ENCODE data around the gene SCD5.
"Not testable (repeated sequence)": the region's sequence is repeated elsewhere in the genome, so short reads cannot be mapped to it uniquely, and the experiment has no call there.

SCD5 gene
- total RNA-seq = 0.10 to 1.3 (median 0.64) reads per million in 18 experiments

GRCh38 chr4:82798168-82799005, at the start of gene SCD5:
TSS of gene SCD5 (minus strand) at chr4:82798796. CDS start at chr4:82798537, 259 bp downstream.
- peak; percentile 18 to 31 for DNase-seq

GRCh38 chr4:82842593-82842992, 44.0 kb upstream of the SCD5 start:
- DNase-seq = no peak

- DNase-seq = no peak
These were observed 41.0 kb upstream of the SCD5 start for GRCh38 chr4:82839624-82840023.

- DNase-seq = no peak
These were observed 35.2 kb upstream of the SCD5 start for GRCh38 chr4:82833696-82834313.

- not testable (repeated sequence) for DNase-seq
These were observed 34.5 kb upstream of the SCD5 start for GRCh38 chr4:82833060-82833459.

- DNase-seq = no peak
These were observed 26.8 kb upstream of the SCD5 start for GRCh38 chr4:82825425-82825824.

- DNase-seq = no peak
These were observed 24.5 kb upstream of the SCD5 start for GRCh38 chr4:82823062-82823461.

- DNase-seq = no peak
These were observed 22.1 kb upstream of the SCD5 start for GRCh38 chr4:82820689-82821088.

GRCh38 chr4:82818664-82819662, 20.4 kb upstream of the SCD5 start:
- no peak for DNase-seq

GRCh38 chr4:82816874-82817273, 18.3 kb upstream of the SCD5 start:
- DNase-seq = not testable (repeated sequence)

- no peak for DNase-seq
These were observed 15.4 kb upstream of the SCD5 start for GRCh38 chr4:82814034-82814433.

GRCh38 chr4:82811838-82812341, 13.3 kb upstream of the SCD5 start:
- DNase-seq = no peak

- no peak for DNase-seq
These were observed 12.8 kb upstream of the SCD5 start for GRCh38 chr4:82811392-82811791.

GRCh38 chr4:82810176-82810575, 11.6 kb upstream of the SCD5 start:
- no peak for DNase-seq

GRCh38 chr4:82809619-82810018, 11.0 kb upstream of the SCD5 start:
- DNase-seq = no peak

GRCh38 chr4:82803746-82804145, 5.2 kb upstream of the SCD5 start:
- no peak for DNase-seq

GRCh38 chr4:82802911-82803310, 4.3 kb upstream of the SCD5 start:
- DNase-seq = peak in 1 of 2 donors; percentile 63

GRCh38 chr4:82801910-82802521, 3.4 kb upstream of the SCD5 start:
- no peak for DNase-seq

- DNase-seq = no peak
These were observed 648 bp upstream of the SCD5 start for GRCh38 chr4:82799006-82799881.

GRCh38 chr4:82797405-82798111, 1.0 kb downstream of the SCD5 start:
- DNase-seq = no peak

GRCh38 chr4:82797040-82797404, 1.6 kb downstream of the SCD5 start:
- DNase-seq = no peak

Measured in inflammatory macrophage (primary cell).